ENCODE measurements around the gene SEPTIN6.

GRCh38 chrX:119696251-119696890, 3.4 kb upstream of the SEPTIN6 start:
- TF ChIP-seq CTCF (IDR thresholded peaks at IDR 0.05) (no peak), POLR2A (IDR thresholded peaks at IDR 0.05) (no peak)

Data from adrenal gland (tissue), 5 donors.